Ammon's horn (tissue), 1 donor: ENCODE results near the gene OSBP2.
"Not testable (repeated sequence)": the region's sequence is repeated elsewhere in the genome, so short reads cannot be mapped to it uniquely, and the experiment has no call there.

Experiments used
- DNase-seq: peaks from one replicate; pipeline ENCODE4 v3.0.0-alpha.2; 2016; ENCODE audit warnings: low spot score

OSBP2 gene

GRCh38 chr22:30694640-30695350 lies at the start of gene OSBP2:
Gene OSBP2 (plus strand): TSS chr22:30694874. CDS start chr22:30694910, 36 bp downstream.
- DNase-seq = peak; percentile 54

- DNase-seq = no peak
Observed at GRCh38 chr22:30646518-30647160, 48.0 kb upstream of the OSBP2 start.

GRCh38 chr22:30647536-30647935 lies 47.1 kb upstream of the OSBP2 start:
- no peak for DNase-seq

GRCh38 chr22:30648825-30649224 lies 45.8 kb upstream of the OSBP2 start:
- DNase-seq = no peak

GRCh38 chr22:30649430-30650007 lies 45.2 kb upstream of the OSBP2 start:
- DNase-seq = no peak

GRCh38 chr22:30650508-30651116 lies 44.1 kb upstream of the OSBP2 start:
- peak; percentile 87 for DNase-seq

- no peak for DNase-seq
Observed at GRCh38 chr22:30652852-30653251, 41.8 kb upstream of the OSBP2 start.

GRCh38 chr22:30654361-30654760 lies 40.3 kb upstream of the OSBP2 start:
- DNase-seq = no peak

- DNase-seq = no peak
Observed at GRCh38 chr22:30655532-30655931, 39.1 kb upstream of the OSBP2 start.

GRCh38 chr22:30662040-30662439 lies 32.6 kb upstream of the OSBP2 start:
- DNase-seq = no peak

- no peak for DNase-seq
Observed at GRCh38 chr22:30664798-30665197, 29.9 kb upstream of the OSBP2 start.

GRCh38 chr22:30665266-30665665 lies 29.4 kb upstream of the OSBP2 start:
- no peak for DNase-seq

GRCh38 chr22:30665786-30666185 lies 28.9 kb upstream of the OSBP2 start:
- DNase-seq = no peak

- no peak for DNase-seq
Observed at GRCh38 chr22:30667107-30667493, 27.6 kb upstream of the OSBP2 start.

- peak; percentile 94 for DNase-seq
Observed at GRCh38 chr22:30667494-30668385, 26.9 kb upstream of the OSBP2 start, which contains the start of gene DUSP18. Gene DUSP18 (minus strand): TSS chr22:30667875. CDS start chr22:30664003, 3,872 bp downstream.

- DNase-seq = no peak
Observed at GRCh38 chr22:30668386-30668710, 26.3 kb upstream of the OSBP2 start.

- no peak for DNase-seq
Observed at GRCh38 chr22:30671071-30671470, 23.6 kb upstream of the OSBP2 start.

- DNase-seq = no peak
Observed at GRCh38 chr22:30673136-30673535, 21.5 kb upstream of the OSBP2 start.

- no peak for DNase-seq
Observed at GRCh38 chr22:30674482-30674881, 20.2 kb upstream of the OSBP2 start.

GRCh38 chr22:30675436-30675835 lies 19.2 kb upstream of the OSBP2 start:
- DNase-seq = no peak

- DNase-seq = not testable (repeated sequence)
Observed at GRCh38 chr22:30676565-30676964, 18.1 kb upstream of the OSBP2 start.
